HepG2 (cell line): ENCODE data around the gene SLC28A3. TPM values are rescaled to one million over a fixed set of nuclear protein-coding genes. Genes with fewer than 3 reads are reported as not detected.

Experiments used
- ATAC-seq: fragments of 200-7000 bp; cut with Tn5 transposase; 3 replicates; pipeline ENCODE4 v1.9.1; 2020; ENCODE audit warnings: mild to moderate bottlenecking, moderate library complexity
- BruUV-seq: library from RNA; stranded (reverse); fragments of 400-500 nt; replicated peaks from 2 replicates; lab custom pipeline; 2021; lab: Mats Ljungman, UMichigan
- CTCF ChIA-PET: fragments of 300-600 bp; formaldehyde crosslinking; extraction: SDS; loops from one replicate; lab custom pipeline; 2021; ENCODE audit warnings: low total read pairs, inconsistent platforms, low intra/inter-chr PET ratio; lab: Yijun Ruan, JAX
- POLR2A ChIA-PET: fragments of 350-600 bp; sonication (Branson Sonifier 250); formaldehyde crosslinking; loops from one replicate; lab custom pipeline; 2020; ENCODE audit warnings: antibody characterized with exemption, inconsistent platforms; lab: Yijun Ruan, JAX
- DNase-seq: peaks from one replicate; pipeline ENCODE4 v3.0.0-alpha.2; 2015; ENCODE audit warnings: low spot score
- FAIRE-seq: peaks from 3 replicates; lab custom pipeline; 2011; peaks lifted over from hg19 to GRCh38; lab: Jason Lieb, UNC
- H2AFZ ChIP-seq: one replicate; pipeline ENCODE4 v1.6.1; 2011; ENCODE audit warnings: low read length, inconsistent platforms
- H3K27ac ChIP-seq: fragments of 300-600 bp; 3 replicates; pipeline ENCODE4 v1.8.0; 2011; ENCODE audit warnings: mixed run types, mild to moderate bottlenecking, mixed read lengths, low read length, inconsistent platforms; ENCODE audit not compliant: insufficient read depth; ENCODE audit errors: extremely low read length
- H3K27me3 ChIP-seq, 2 experiments: fragments of 200-600 bp in 1 of 2; 2 replicates in 1 of 2; 3 replicates in 1 of 2; pipeline versions ENCODE4 v1.6.0 to v1.8.0; 2011; ENCODE audit warnings: low read length in 2 of 2, mild to moderate bottlenecking in 2 of 2, moderate library complexity in 2 of 2, inconsistent platforms in 1 of 2; ENCODE audit not compliant: insufficient read depth in 2 of 2, control insufficient read depth in 1 of 2
- H3K36me3 ChIP-seq, 2 experiments: fragments of 200-600 bp in 1 of 2; replicated peaks in 1 of 2; 2 replicates in 1 of 2; 3 replicates in 1 of 2; pipeline versions ENCODE4 v1.5.1 to v1.8.0; 2011; ENCODE audit warnings: low read length in 2 of 2, inconsistent platforms in 1 of 2; ENCODE audit not compliant: insufficient read depth in 2 of 2, control insufficient read depth in 1 of 2
- H3K4me1 ChIP-seq: 2 replicates; pipeline ENCODE4 v1.5.1; 2012; ENCODE audit warnings: low read length, inconsistent platforms; ENCODE audit not compliant: insufficient read depth
- H3K4me2 ChIP-seq: 2 replicates; pipeline ENCODE4 v1.6.0; 2011; ENCODE audit warnings: low read depth, low read length, inconsistent platforms
- H3K4me3 ChIP-seq, 3 experiments: fragments of 200-600 bp in 1 of 3; sonication (generic), shearing (Covaris generic) in 1 of 3; replicated peaks in 1 of 3; 2 replicates each; pipeline ENCODE4 v1.5.1; 2011 to 2016; ENCODE audit warnings: low read length in 3 of 3, inconsistent platforms in 2 of 3, low read depth in 2 of 3, mild to moderate bottlenecking in 2 of 3, control low read depth in 1 of 3, mixed read lengths in 1 of 3; ENCODE audit not compliant: insufficient read depth in 1 of 3
- H3K79me2 ChIP-seq: one replicate; pipeline ENCODE4 v1.6.1; 2011; ENCODE audit warnings: low read length, inconsistent platforms; ENCODE audit not compliant: insufficient read depth
- H3K9ac ChIP-seq: 2 replicates; pipeline ENCODE4 v1.6.0; 2011; ENCODE audit warnings: mild to moderate bottlenecking, low read depth, low read length, inconsistent platforms; ENCODE audit not compliant: insufficient read depth
- H3K9me3 ChIP-seq: 2 replicates; pipeline ENCODE4 v1.5.1; 2012; ENCODE audit warnings: mild to moderate bottlenecking, low read length
- H4K20me1 ChIP-seq: 2 replicates; pipeline ENCODE4 v1.6.0; 2011; ENCODE audit warnings: inconsistent platforms, mild to moderate bottlenecking, low read length, moderate library complexity; ENCODE audit not compliant: insufficient read depth
- CEBPB ChIP-seq: IDR thresholded peaks from 2 replicates; pipeline ENCODE4 v1.6.1; 2011; ENCODE audit warnings: low read depth, low read length, improper control_type of control experiment, borderline replicate concordance
- HNF4A ChIP-seq: sonication (generic); formaldehyde crosslinking; IDR thresholded peaks from 2 replicates; pipeline ENCODE4 v1.4.0; 2020; ENCODE audit warnings: missing genetic modification reagents
- HNRNPL ChIP-seq: fragments of 200-400 bp; formaldehyde crosslinking; IDR thresholded peaks from 2 replicates; pipeline ENCODE4 v1.6.1; 2017; ENCODE audit warnings: mild to moderate bottlenecking, low read depth, low read length
- SIN3A ChIP-seq: IDR thresholded peaks from 2 replicates; pipeline ENCODE4 v1.6.1; 2011; ENCODE audit warnings: low read depth, mild to moderate bottlenecking, control low read depth, low read length, borderline replicate concordance
- ZBTB43 ChIP-seq: sonication (generic); formaldehyde crosslinking; conservative IDR thresholded peaks from 2 replicates; pipeline ENCODE4 v1.4.0; 2020; ENCODE audit warnings: missing genetic modification reagents
- ZNF367 ChIP-seq: sonication (generic); formaldehyde crosslinking; IDR thresholded peaks from 2 replicates; pipeline ENCODE4 v1.4.0; 2020; ENCODE audit warnings: missing genetic modification reagents, borderline replicate concordance
- ZNF562 ChIP-seq: sonication (generic); formaldehyde crosslinking; IDR thresholded peaks from 2 replicates; pipeline ENCODE4 v1.8.0; 2022; ENCODE audit warnings: missing genetic modification reagents, borderline replicate concordance
- ZNF564 ChIP-seq: sonication (generic); formaldehyde crosslinking; IDR thresholded peaks from 2 replicates; pipeline ENCODE4 v1.8.1; 2023; ENCODE audit warnings: mild to moderate bottlenecking, missing genetic modification reagents
- WGBS: methylation state at CpG from one replicate; pipeline ENCODE4 v1.1.6; 2017; ENCODE audit warnings: low lambda C conversion rate; 5-methylcytosine and 5-hydroxymethylcytosine counted together
- in situ Hi-C: cut with HindIII; loops from 2 replicates; pipeline ENCODE4 v1.10.0; 2017; ENCODE audit warnings: low pct_unique_long_range_greater_than_20kb; ENCODE audit not compliant: extremely low pct_ligation_motif_present
- intact Hi-C: fragments of 100-400 bp; cut with micrococcal nuclease; formaldehyde crosslinking; loops from one replicate; pipeline ENCODE4 v1.10.0; 2022; ENCODE audit not compliant: unreplicated experiment
- polyA plus RNA-seq, 8 experiments: library from polyadenylated mRNA; depleted of rRNA in 3 of 8; stranded (reverse) in 7 of 8; unstranded in 1 of 8; fragments of >200 nt; fragmentation: Illumina TruSeq in 4 of 8; extraction: Trizol in 4 of 8; gene quantifications; 2 replicates each; pipeline versions ENCODE4 v1.2.1 to v1.2.3, GENCODE V29; 2011 to 2016; ENCODE audit warnings: low read depth in 4 of 8, missing spikeins in 1 of 8, mixed read lengths in 1 of 8; ENCODE audit not compliant: insufficient read depth in 1 of 8
- total RNA-seq, 5 experiments: library from RNA; depleted of rRNA; stranded (reverse); fragments of >200 nt; fragmentation: Illumina TruSeq; extraction: Trizol; gene quantifications; 2 replicates each; pipeline ENCODE4 v1.2.3, GENCODE V29; 2016; ENCODE audit warnings: low read depth in 1 of 5
- TF ChIP-seq, protein P1 (sequence below), 2 experiments: sonication (generic) in 1 of 2; formaldehyde crosslinking in 1 of 2; IDR thresholded peaks; 2 replicates each; pipeline versions ENCODE4 v1.4.0 to v1.6.1; 2018 to 2020; ENCODE audit warnings: missing genetic modification reagents in 2 of 2, borderline replicate concordance in 1 of 2, low read depth in 1 of 2, mild to moderate bottlenecking in 1 of 2, missing biosample characterization in 1 of 2

SLC28A3 gene
- total and polyA plus RNA-seq, 2 of the 13 experiments (the other 11 are each of a cell fraction or from before 2014, with no cell fraction given) = not detected

DNA sequence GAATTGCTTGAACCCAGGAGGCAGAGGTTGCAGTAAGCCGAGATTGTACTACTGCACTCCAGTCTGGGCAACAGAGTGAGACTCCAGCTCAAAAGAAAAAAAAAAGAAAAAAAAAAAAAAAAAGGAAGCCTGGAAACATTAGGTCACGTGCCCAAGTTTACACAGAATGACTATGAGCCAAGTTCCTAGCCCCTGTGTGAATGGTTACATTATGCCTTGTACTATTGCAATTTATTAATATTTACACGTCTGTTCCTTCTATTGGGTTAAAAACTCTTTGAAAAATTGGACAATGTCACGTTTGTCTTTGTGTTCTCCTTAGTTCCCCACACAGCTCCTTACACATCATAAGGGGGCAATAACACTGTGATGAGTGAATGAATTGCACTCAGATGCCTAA, 33.5 kb upstream of the SLC28A3 start (continued):
- TF ChIP-seq, protein P1, sequence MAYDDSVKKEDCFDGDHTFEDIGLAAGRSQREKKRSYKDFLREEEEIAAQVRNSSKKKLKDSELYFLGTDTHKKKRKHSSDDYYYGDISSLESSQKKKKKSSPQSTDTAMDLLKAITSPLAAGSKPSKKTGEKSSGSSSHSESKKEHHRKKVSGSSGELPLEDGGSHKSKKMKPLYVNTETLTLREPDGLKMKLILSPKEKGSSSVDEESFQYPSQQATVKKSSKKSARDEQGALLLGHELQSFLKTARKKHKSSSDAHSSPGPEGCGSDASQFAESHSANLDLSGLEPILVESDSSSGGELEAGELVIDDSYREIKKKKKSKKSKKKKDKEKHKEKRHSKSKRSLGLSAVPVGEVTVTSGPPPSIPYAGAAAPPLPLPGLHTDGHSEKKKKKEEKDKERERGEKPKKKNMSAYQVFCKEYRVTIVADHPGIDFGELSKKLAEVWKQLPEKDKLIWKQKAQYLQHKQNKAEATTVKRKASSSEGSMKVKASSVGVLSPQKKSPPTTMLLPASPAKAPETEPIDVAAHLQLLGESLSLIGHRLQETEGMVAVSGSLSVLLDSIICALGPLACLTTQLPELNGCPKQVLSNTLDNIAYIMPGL (CRISPR knock-in tag; IDR thresholded peaks at IDR 0.05; ENCODE audit: borderline replicate concordance in 1 of 2, low read depth in 1 of 2) = no peak
- TF ChIP-seq ZNF562 (CRISPR knock-in tag) (no peak), HNRNPL (no peak), ZBTB43 (CRISPR knock-in tag) (no peak), ZNF367 (no peak)

GRCh38 chr9:84371737-84372136, 31.2 kb upstream of the SLC28A3 start:
- Histone ChIP-seq H3K79me2 (no peaks in the 10 kb centered on the region), H3K4me2 (no peak overlapping the region), H3K27me3 (no peaks in the 10 kb centered on the region; a peak in 1 of 5 replicates), H3K9ac (no peak overlapping the region), H4K20me1 (no peaks in the 10 kb centered on the region), H3K9me3 (no peaks in the 10 kb centered on the region), H2AFZ (no peak overlapping the region), H3K4me3 (no peak overlapping the region), H3K36me3 (no peaks in the 10 kb centered on the region), H3K27ac (no peak overlapping the region), H3K4me1 (no peaks in the 10 kb centered on the region)
- FAIRE-seq (no peak), ATAC-seq (peak; percentile 49; the same call in 2 of the 3 replicates), DNase-seq (peak; percentile 7)
- TF ChIP-seq HNF4A (CRISPR knock-in tag) = 0 out of 2 replicates have a peak, but pooled peaks have one; percentile 9
- peak; percentile 65; the same call in 1 of the 2 replicates for TF ChIP-seq CEBPB
- no peak for TF ChIP-seq SIN3A
- TF ChIP-seq ZNF564 = no peak
- in situ Hi-C loops = no loop called here
- intact Hi-C loops = no loop called here
- POLR2A ChIA-PET = no interaction called here
- CTCF ChIA-PET = no interaction called here
- no TSS peak for BruUV-seq
- WGBS = 3% methylated on average over 2 of the region's 2 CpGs
